ENCODE measurements around the gene SLC6A6. TPM values are rescaled to one million over a fixed set of nuclear protein-coding genes. Genes with fewer than 3 reads are reported as not detected.

The SLC6A6 gene
- total and polyA plus RNA-seq, 10 of the 15 experiments (the other 5 are each of a cell fraction or from before 2014, with no cell fraction given): 5.6 to 47.0 (median 20.2) TPM

GRCh38 chr3:14362890-14363289, 39.5 kb upstream of the SLC6A6 start:
- in situ Hi-C loops (cut with MboI) (no loop called here), intact Hi-C loops (cut with micrococcal nuclease; ENCODE audit: unreplicated experiment) (no loop called here)
- H3K79me2 ChIP-seq (ENCODE audit: control insufficient read depth, insufficient read depth, low read length): no peaks in the 10 kb centered on the region
- SMC1A ChIA-PET (ENCODE audit: uncharacterized antibody, unreplicated experiment): interaction anchor here (1.1 kb wide), 1 partner anchor 63 kb away, joined by 3 read pairs; no protein-coding TSS in a partner anchor
- FAIRE-seq (no peak), DNase-seq (ENCODE audit: low read depth, low spot score) (no peak), ATAC-seq (no peak)
- H4K20me1 ChIP-seq (ENCODE audit: control insufficient read depth, insufficient read depth): no peaks in the 10 kb centered on the region
- no peak overlapping the region for H3K9ac ChIP-seq (ENCODE audit: control insufficient read depth, insufficient read depth, low read length)
- WGBS (ENCODE audit: insufficient coverage, insufficient replicate concordance, low lambda C conversion rate, missing lambda C conversion rate): 7% methylated on average over 3 of the region's 3 CpGs
- H3K4me1 ChIP-seq (ENCODE audit: control insufficient read depth, insufficient read depth, low read length): no peaks in the 10 kb centered on the region
- H3K36me3 ChIP-seq (ENCODE audit: control insufficient read depth in 2 of 2, insufficient read depth in 2 of 2, low read length in 1 of 2): no peaks in the 10 kb centered on the region
- no TSS peak for BruUV-seq (replicated peaks)
- peaks cover 0 to 5% of the 10 kb centered on the region in 2 experiments for H3K27me3 ChIP-seq (replicated peaks in 1 of 2; ENCODE audit: control insufficient read depth in 2 of 2, insufficient read depth in 2 of 2, low read length in 1 of 2)
- no peak overlapping the region for H2AFZ ChIP-seq (ENCODE audit: control insufficient read depth, low read depth, low read length)
- CTCF ChIA-PET: interaction anchor here (0.5 to 0.7 kb wide), 2 partner anchors 53 to 106 kb away, joined by 3 to 5 read pairs; no protein-coding TSS in a partner anchor
- H3K4me3 ChIP-seq: no peak overlapping the region
- H3K27ac ChIP-seq (ENCODE audit: control insufficient read depth, insufficient read depth): no peak overlapping the region
- H3K4me2 ChIP-seq (ENCODE audit: control insufficient read depth, insufficient read depth): no peak overlapping the region
- no peaks in the 10 kb centered on the region for H3K9me3 ChIP-seq (replicated peaks; ENCODE audit: control insufficient read depth, insufficient read depth, low read length)
- RAD21 ChIA-PET (ENCODE audit: unreplicated experiment): no interaction called here
- POLR2A ChIA-PET: no interaction called here
- TF ChIP-seq TCF12 (IDR thresholded peaks at IDR 0.05; ENCODE audit: low read depth, low read length) (no peak), REST (IDR thresholded peaks at IDR 0.05; ENCODE audit: low read depth, low read length) (no peak), DPF2 (IDR thresholded peaks at IDR 0.05) (no peak), TCF3 (IDR thresholded peaks at IDR 0.05; ENCODE audit: borderline replicate concordance, insufficient read depth, low read depth, low read length) (no peak), NFYA (IDR thresholded peaks at IDR 0.05; ENCODE audit: borderline replicate concordance, low read depth, low read length) (no peak), ZNF207 (IDR thresholded peaks at IDR 0.05; ENCODE audit: borderline replicate concordance) (no peak), ZBTB4 (CRISPR knock-in tag; IDR thresholded peaks at IDR 0.05) (no peak), NFXL1 (IDR thresholded peaks at IDR 0.05; ENCODE audit: borderline replicate concordance) (no peak), STAT3 (IDR thresholded peaks at IDR 0.05; ENCODE audit: low read depth, low read length) (no peak), CREB1 (IDR thresholded peaks at IDR 0.05; ENCODE audit: low read depth) (no peak), TBL1XR1 (IDR thresholded peaks at IDR 0.05; ENCODE audit: low read depth, low read length) (no peak), ZZZ3 (IDR thresholded peaks at IDR 0.05; ENCODE audit: control insufficient read depth, insufficient read length, low read depth) (no peak), PRDM15 (CRISPR knock-in tag; IDR thresholded peaks at IDR 0.05) (no peak), CHD4 (IDR thresholded peaks at IDR 0.05) (no peak)

All from GM12878 (cell line).